DMS153 (cell line): ENCODE data around the gene ZFP1.

Experiments
- DNase-seq: peaks from one replicate; lab custom pipeline; 2025; lab: John Stamatoyannopoulos, UW

ZFP1 gene

DNA sequence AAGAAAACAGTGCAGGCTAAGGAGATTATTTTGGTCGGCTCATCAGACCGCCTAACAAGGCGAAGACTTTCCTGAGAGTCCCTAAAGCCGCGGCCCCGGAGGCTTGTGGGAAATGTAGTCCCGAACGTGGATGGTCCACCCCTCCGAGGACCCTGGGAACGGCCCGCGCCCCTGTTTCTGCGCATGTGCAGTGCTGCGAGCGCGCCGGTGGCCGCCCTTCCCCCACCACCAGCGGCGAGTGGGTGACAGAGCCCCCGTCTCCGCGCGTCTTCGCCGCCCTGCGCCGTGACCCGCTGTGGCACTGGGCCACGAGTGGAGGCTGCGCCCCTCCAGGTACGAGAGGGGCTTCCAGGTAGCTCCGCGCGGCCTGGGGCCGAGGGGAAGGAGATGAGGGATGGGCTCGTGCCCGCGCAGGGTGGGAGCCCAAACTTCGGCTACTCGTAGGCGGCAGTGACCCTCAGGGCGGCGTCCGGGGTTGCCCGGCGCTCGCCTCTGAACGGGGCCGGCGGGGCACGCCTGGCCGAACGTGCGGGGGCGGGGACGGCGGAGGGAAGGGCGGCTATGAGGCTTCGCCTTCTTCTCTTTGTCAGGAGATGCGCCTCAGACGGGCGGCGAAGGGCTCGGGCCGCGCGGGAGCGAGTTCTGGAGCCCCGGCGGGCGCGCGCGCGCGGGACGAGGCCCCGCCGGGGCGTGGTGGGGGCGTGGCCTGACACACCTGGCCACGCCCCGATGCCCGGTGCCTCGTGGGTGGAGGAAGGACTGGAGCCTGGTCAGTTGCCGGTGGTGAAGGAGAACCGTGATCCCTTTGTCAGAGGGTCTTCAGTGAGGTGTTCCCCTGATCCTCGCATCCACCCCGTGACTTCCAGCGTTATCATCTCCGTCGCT, at the start of gene ZFP1:
Gene ZFP1 (plus strand): TSS at position 214 of the 885 bp plus-strand sequence. CDS start 4,428 bp downstream, outside the sequence.
- peak; percentile 89 for DNase-seq

GRCh38 chr16:75099075-75099667, 49.2 kb upstream of the ZFP1 start:
- DNase-seq, result no peak

DNA sequence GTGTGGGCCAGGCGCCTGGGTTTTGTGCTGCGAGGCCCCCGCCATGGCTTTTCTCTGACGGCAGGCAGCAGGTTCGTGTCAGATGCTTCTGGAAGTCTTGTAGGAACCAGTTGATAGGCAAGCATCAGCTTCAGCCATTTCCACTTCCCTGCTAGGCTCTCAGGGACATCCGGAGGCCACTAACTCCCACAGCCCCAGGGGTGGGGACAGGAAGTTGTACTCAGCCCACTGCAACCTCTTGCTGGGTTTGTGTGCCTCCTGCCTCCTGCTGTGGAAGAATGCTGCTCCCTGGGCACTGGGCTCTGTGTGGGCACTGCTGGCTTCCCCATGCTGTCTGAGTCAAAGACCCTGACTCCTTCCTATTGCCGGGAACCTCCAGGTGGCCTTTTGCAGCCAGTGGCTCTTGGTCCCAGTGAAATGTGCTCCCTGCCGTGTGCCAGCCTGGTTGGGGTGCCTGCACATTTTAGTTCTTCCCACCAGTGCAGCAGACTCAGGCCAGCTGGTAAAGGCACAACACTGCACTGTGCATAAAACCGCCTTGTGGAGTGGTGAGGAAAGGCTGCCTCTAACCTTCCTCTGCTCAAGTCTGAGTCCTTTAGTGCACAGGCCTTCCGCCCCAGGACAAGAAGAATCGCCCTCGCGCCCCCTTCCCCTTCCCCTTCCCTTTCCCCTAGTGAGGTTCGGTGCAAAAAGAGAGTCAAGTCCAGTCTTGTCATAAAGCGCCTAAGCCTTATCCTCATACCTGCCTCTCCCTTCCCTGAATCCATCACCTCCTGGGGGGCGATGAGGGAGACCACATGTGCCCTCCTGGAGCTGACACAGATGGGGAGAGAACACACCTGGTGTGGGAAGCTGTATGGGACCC, 48.4 kb upstream of the ZFP1 start:
- no peak for DNase-seq

DNA sequence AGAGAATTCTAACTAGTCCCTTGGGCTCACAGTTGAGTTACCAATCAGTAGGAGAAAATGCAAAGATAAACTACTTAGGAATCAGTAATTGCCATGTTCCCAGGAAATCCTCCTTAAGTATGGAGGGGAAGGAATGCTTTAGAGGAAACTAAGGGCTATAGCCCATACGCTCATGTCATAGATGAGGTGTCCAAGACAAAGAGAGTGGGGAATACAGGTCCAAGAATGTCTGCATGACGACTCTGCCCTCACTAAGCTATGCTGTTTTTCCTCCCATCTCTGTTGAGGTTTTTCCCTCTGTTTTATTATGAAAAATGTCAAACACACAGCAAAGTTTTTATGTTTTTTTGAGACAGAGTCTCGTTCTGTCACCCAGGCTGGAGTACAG, 47.7 kb upstream of the ZFP1 start:
- no peak for DNase-seq

DNA sequence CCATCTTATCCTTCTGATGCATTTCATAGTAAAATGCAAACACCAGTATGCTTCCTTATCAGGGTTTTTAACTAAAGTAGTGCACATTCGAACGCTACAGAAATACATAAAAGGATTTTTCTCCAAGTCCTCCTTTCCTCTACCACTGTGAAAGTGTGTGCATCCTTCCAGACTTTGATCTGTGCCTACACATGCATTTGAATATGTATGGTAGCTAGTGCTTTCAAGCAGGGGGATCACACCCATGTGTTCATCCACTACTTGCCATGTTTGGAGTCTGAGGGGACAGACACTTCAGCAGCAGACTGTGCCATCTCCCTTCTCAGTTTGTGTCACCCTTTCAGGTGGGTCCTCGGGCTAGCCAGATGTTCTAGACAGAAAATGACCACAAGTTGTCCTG, 46.7 kb upstream of the ZFP1 start:
- no peak for DNase-seq

GRCh38 chr16:75102595-75102994, 45.7 kb upstream of the ZFP1 start:
- no peak for DNase-seq

GRCh38 chr16:75103994-75104393, 44.3 kb upstream of the ZFP1 start:
- no peak for DNase-seq

GRCh38 chr16:75104836-75105235, 43.5 kb upstream of the ZFP1 start:
- no peak for DNase-seq

- no peak for DNase-seq
Observed at GRCh38 chr16:75105306-75106061, 42.8 kb upstream of the ZFP1 start.

GRCh38 chr16:75106351-75107274, 41.7 kb upstream of the ZFP1 start:
- DNase-seq, result no peak

GRCh38 chr16:75107505-75107904, 40.8 kb upstream of the ZFP1 start:
- DNase-seq, result no peak

- peak; percentile 71 for DNase-seq
Observed at GRCh38 chr16:75108792-75109731, 39.3 kb upstream of the ZFP1 start.

DNA sequence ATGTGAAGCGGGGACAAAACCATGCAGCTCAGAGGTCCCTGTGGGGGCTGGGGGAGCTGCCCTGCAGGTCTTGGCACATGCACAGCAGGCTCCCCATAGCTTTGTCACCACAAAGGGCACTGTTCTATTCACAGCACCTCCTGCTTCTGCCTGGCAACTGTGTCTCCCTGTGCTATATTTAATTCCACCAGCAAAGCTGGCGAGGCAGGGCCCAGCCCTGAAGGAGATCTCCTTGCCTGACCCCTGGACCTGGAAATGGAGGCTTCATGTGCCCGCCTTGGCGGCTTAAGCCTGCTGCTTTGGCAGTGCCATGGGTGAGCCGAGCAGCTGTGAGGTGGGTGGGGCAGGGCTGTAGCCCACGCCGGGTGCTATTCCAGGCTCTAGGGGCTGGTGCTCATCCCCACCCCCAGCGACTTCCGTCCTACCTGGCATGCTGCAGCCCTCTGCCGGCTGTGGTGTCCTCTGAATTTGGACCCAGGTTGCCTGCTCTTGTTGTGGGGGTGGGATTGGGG, 38.5 kb upstream of the ZFP1 start:
- peak; percentile 69 for DNase-seq

- DNase-seq, result peak; percentile 78
Observed at GRCh38 chr16:75110637-75111513, 37.4 kb upstream of the ZFP1 start.

DNA sequence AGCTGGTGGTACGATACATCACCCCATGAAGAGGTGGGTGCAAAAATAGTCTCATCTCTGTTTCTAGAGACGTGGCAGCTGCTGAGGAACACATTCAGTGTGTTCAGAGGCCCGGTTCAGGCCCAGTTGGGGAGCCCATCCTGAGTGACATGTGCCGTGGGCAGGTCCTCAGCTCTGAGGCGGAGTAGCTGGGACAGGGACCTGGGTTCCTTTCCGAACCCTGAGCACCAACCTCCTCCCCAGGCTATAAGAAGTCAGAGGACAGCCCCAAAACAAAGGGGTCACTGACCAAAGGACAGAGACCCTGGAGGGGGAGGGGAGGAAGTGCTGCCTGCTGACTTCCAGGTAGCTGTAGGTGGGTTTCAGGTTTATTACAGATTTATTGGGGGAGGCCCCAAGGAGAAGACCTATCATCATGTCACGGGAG, 36.8 kb upstream of the ZFP1 start:
- no peak for DNase-seq

GRCh38 chr16:75111961-75112733, 36.2 kb upstream of the ZFP1 start:
- DNase-seq, result no peak

GRCh38 chr16:75112734-75113491, 35.4 kb upstream of the ZFP1 start:
- no peak for DNase-seq
